Bronchial epithelial cell (primary cell): ENCODE data around the gene TOP1. TPM values are rescaled to one million over a fixed set of nuclear protein-coding genes. Genes with fewer than 3 reads are reported as not detected.

Source experiments
- DNase-seq: peaks from one replicate; pipeline ENCODE4 v3.0.0-alpha.2; 2010; ENCODE audit warnings: low read depth
- FAIRE-seq: peaks from 2 replicates; lab custom pipeline; 2011; peaks lifted over from hg19 to GRCh38; lab: Jason Lieb, UNC
- H3K27me3 ChIP-seq: 2 replicates; pipeline ENCODE4 v1.5.1; 2011; ENCODE audit warnings: low read length; ENCODE audit not compliant: control insufficient read depth, insufficient read depth
- H3K36me3 ChIP-seq: 2 replicates; pipeline ENCODE4 v1.5.1; 2011; ENCODE audit warnings: low read length; ENCODE audit not compliant: control insufficient read depth, insufficient read depth
- H3K4me3 ChIP-seq: 2 replicates; pipeline ENCODE4 v1.5.1; 2011; ENCODE audit warnings: mild to moderate bottlenecking, low read depth, low read length, control low read depth
- total RNA-seq: library from RNA; depleted of rRNA; stranded (reverse); fragments of >200 nt; gene quantifications from 2 replicates; pipeline ENCODE4 v1.2.1, GENCODE V29; 2014
- TF ChIP-seq, protein P1 (sequence below): IDR thresholded peaks from 2 replicates; pipeline ENCODE4 v1.5.1; 2011; ENCODE audit warnings: mild to moderate bottlenecking, moderate library complexity, low read length, control low read depth, inconsistent platforms; ENCODE audit not compliant: insufficient read depth, severe bottlenecking

The TOP1 gene
- total RNA-seq, 1 donor from 2014 or later = 18.2 TPM

DNA sequence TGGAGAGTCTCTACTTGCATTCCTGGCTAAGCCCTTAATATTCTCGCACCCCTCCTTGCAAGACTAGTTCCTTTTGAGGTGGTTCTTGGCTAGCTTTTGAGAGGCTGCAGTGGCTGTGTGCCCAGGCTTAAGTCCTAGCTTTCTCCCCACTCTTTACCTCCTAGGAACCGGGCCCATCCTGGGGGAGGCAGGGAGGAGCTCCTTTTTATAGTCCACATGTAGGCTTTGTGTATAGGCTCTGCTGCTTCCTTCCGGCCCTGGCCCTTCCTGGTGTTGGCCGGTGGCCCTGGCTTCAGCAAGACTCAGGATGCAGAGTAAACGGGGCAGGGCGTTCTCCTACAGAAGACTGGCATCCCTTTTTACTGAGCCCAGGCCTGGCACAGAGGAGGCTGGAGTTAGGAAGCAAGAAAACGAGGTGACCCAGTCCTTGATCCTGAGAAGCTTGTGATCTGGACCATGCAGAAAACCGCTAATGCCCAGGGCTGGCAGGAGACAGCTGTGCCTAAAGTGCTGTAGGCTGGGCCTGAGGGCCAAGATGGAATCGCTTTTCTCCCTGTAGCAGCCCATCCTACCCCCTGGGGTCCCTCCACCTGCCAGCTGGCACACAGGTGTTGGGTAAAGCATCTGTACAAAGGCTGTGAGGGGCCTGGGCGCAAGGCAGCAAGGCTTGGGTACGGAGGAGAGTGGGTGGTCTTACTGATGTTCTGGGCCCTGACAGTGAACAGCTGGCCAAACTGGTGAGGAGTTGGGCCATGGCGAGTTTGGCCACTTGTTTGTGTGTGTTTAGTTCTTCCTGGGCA lies 117.4 kb downstream of the TOP1 start:
- no peak for FAIRE-seq

DNA sequence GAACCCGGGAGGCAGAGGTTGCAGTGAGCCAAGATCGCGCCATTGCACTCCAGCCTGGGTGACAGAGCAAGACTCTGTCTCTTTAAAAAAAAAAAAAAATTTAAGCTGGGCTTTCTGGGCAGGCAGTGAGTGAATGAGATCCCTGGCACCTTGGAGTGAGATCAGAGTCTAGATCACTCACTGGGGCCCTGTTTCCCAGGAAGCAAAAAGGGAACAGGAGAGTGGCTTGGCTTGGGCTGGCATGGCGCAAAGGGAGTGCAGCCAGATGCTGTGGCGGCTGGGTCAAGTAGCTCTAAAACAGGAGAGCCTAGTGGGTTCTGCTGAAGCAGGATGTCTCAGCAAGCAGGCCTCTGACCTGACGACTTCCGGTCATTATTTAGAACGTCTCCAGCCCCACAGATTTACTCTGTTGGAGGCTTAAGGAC lies 119.2 kb downstream of the TOP1 start:
- H3K4me3 ChIP-seq = no peak overlapping the region
- FAIRE-seq (no peak), DNase-seq (no peak)
- TF ChIP-seq, protein P1, sequence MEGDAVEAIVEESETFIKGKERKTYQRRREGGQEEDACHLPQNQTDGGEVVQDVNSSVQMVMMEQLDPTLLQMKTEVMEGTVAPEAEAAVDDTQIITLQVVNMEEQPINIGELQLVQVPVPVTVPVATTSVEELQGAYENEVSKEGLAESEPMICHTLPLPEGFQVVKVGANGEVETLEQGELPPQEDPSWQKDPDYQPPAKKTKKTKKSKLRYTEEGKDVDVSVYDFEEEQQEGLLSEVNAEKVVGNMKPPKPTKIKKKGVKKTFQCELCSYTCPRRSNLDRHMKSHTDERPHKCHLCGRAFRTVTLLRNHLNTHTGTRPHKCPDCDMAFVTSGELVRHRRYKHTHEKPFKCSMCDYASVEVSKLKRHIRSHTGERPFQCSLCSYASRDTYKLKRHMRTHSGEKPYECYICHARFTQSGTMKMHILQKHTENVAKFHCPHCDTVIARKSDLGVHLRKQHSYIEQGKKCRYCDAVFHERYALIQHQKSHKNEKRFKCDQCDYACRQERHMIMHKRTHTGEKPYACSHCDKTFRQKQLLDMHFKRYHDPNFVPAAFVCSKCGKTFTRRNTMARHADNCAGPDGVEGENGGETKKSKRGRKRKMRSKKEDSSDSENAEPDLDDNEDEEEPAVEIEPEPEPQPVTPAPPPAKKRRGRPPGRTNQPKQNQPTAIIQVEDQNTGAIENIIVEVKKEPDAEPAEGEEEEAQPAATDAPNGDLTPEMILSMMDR = no peak
- no peaks in the 10 kb centered on the region for H3K27me3 ChIP-seq
- peaks cover 1% of the 10 kb centered on the region for H3K36me3 ChIP-seq

More for the DNA sequence above, 117.4 kb downstream of the TOP1 start:
- Histone ChIP-seq H3K36me3 (peaks cover 1% of the 10 kb centered on the region), H3K4me3 (no peak overlapping the region), H3K27me3 (no peaks in the 10 kb centered on the region)
- no peak for DNase-seq
- TF ChIP-seq, protein P1 = no peak

DNA sequence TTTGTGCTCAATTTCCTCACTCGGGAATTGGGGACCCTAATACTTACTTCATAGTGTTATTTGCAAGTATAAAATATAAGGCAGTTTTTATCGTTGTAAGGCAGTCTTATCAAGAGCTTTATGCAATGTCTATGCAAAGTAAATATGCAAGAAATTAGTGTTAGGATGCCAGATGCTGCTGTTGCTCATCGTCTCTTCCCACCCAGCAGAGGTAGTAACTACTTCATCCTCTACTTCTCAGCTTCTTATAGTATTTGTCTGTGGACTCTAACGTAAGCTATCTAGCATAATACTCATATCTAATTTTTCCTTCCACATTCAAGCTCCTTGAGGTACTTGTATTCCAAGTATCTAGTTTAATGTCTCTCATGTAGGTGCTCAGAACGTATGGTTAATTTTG lies 120.3 kb downstream of the TOP1 start:
- Histone ChIP-seq H3K27me3 (no peaks in the 10 kb centered on the region), H3K4me3 (no peak overlapping the region), H3K36me3 (peaks cover 1% of the 10 kb centered on the region)
- FAIRE-seq = no peak
- DNase-seq = no peak
- TF ChIP-seq, protein P1 = no peak

DNA sequence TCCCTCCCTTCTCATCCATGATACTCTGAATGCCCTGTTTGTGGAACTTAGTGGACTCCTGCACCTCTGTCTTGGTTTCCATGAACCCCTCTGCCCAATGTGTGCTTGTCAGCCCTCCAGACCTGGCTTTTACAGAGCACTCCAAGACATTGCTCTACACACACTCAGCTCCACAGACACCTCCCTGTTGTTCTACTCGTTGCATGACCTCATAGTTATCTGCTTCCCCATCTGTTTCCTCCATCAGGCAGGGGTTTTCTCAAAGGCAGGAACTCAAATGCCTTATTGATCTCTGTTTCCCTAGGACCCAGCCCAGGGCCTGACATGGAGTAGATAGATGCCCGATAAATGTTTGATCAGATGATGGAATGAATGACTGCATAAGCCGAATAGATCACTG lies 122.0 kb downstream of the TOP1 start:
- no peak for FAIRE-seq
- no peak for DNase-seq
- H3K36me3 ChIP-seq = no peaks in the 10 kb centered on the region
- TF ChIP-seq, protein P1 = no peak
- H3K27me3 ChIP-seq = no peaks in the 10 kb centered on the region
- no peak overlapping the region for H3K4me3 ChIP-seq

DNA sequence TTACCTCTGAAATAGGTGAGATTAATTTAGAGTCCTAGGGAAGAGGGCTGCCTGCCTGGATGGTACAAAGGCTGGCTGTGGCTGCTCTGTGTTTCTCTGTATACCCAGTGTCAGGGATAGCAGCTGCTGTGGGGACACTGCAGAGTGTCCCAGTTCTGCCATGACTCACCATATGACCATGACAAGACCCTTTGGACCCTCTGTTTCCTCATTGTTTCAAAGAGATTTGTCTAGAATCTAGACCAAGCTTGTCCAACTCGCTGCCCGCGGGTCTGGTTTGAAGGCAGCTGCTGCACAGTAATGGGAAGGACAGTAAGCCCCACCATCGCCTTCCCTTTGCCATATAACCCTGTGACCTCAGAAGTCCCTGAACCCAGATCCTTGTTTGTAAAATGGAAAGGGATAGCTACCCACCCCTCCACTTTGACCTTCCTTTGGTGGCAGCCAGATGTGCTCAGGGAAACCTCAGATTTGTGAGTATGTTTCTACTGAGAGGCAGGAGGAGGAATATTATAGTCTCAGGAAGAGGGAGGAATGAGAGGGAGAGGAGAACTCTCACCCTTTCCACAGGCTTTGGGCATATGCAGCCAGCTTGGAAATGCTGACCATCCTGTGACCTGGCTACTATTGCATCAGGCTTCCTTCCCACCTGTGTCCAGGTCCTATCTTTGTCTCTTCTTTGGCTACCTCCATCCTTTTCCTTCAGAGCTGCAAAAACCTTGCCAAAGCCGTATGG lies 122.7 kb downstream of the TOP1 start:
- FAIRE-seq (no peak), DNase-seq (no peak)
- Histone ChIP-seq H3K36me3 (no peaks in the 10 kb centered on the region), H3K27me3 (no peaks in the 10 kb centered on the region), H3K4me3 (no peak overlapping the region)
- TF ChIP-seq, protein P1 = no peak
